ENCODE results near the gene PCNA.
"Not testable (repeated sequence)": the region's sequence is repeated elsewhere in the genome, so short reads cannot be mapped to it uniquely, and the experiment has no call there.

The PCNA gene

DNA sequence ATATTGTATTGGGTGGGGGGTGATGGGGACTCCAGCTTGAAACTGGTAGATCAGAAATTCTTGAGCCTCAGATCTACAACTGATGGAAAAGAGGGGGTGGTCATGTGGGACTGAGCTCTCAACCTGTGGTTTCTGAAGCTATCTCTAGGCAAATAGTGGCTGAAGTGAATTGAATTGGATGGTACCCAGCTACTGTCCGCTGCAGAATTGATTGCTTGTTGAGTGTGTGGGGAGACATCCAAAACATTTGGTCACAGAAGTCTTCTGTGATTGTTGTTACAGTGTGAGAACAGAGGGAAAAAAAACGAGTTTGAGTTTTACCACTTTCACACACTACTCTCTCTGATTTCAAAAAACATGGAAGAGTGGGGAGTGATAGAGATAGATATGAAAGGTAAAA, 21.9 kb upstream of the PCNA start:
- DNase-seq: no peak

DNA sequence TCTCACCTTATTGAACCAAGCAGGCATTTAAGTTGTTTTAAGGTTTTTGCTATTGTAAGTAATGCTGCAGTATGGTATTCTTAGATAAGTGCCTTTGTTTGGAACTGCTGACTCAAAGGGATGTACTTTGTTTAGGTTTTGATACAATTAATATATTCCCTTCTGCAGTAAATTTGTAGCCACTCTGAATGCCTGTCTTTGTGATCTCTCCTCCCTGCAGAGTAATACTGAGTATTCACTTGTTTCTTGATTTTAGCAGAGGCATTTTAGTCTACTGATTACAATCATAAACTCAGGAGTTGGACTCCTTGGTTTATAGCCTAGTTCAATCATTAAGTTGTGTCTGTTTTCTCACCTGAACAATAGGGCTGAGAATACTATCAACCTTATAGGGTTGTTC, 20.4 kb upstream of the PCNA start:
- DNase-seq: no peak

DNA sequence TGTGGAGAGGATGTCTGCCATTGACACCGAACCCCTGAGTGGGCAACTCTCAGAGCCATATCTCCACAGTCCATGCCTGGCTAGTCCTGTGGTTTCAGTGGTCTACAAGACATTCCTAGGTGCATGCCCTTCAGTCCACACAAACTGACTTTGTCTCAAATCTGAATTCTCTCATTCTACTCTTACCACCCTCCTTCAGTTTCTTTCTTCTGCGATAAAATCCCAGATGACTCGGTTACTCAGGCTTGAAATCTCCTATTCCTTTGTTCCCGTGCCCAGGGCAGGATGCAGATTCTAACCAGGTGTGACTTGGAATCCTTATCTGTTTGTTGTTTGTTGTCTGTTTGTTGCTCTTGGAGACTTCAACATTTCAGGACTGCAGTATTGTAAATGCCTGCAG, 16.3 kb upstream of the PCNA start:
- DNase-seq: no peak

DNA sequence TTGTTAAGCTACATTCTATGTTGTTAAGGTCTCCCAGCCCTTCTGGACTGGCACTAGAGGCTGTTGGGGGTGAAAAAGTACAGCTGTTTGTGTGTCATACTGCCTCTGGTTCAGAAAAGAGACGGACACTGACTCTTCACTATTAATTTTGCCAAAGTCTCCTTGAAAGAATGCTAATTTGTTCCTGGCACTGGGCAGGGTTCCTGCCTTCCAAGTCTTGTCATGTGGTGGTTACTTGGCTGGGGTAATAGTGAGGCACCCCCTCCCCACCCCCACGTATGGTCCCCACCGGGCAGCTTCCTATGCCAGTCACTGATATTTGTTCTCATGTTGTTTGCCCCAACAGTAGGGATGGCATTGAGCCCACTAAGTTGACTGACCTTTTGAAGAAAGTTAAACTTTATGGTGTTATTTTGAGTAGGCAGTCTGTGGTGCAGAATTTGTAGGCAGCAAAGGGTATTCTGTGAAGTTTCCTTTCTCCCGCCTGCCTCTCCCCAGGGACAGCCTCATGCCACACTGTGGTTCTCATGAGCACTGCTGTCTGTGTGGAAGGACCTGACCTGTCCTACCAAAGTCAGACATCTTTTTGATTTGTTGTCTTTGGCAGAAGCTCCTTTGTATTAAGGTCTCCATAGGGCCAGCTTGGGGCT, 15.7 kb upstream of the PCNA start:
- no peak for DNase-seq

DNA sequence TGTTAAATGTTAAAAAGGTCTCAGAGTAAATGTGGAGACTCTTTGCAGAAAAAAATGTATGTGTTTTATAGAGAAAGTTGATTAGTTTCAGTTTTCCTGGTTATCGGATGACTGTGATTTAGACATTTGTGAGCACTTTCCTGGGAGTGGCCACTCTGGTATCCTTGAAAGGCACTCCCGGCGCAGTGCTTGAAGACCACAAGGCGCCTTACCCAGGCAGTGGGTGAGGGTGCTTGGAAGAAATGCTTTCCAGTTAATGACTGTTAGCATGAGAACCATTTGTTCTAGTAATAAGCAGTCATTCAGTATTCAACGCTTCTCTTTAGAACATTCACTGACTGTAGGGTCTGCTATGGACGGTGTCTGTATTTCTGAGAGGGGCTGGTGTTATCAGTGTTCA, 14.2 kb upstream of the PCNA start:
- no peak for DNase-seq

DNA sequence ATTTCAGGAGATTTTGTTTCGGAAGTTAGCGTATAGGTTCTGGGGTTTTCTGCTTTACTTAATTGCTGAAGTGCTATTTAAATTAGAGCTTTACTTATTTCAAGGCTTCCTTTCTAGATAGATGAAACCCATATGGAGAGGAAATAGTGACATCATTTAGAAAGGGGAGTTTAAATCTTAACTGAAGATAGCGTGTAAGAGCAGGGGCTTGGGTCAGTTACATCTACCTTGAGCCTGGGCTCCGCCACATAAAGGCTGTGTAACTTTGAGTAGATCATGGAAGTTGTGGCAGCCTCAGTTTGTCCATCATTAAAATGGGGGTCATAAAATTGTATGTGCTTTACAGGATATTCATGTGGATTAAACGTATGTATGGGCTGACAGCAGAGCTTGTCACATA, 11.7 kb upstream of the PCNA start:
- no peak for DNase-seq

DNA sequence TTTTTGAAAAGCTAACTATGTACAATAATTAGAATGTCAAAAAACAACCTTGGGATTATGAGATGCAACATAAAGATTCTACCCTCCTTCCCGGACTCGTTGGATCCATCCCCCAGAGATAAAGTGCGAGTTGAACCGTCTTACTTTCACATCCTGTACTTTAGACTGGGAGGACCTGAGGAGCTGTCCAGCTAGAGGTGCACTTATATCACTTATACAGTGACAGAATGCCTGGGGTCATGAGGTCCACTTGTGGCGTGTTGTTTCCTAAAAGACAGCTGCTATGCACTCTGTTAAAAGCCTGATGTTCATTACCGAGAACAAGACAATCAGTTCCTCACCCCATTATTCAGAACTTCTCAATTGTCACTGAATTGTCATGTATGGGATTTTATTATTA, 9.1 kb upstream of the PCNA start:
- no peak for DNase-seq

DNA sequence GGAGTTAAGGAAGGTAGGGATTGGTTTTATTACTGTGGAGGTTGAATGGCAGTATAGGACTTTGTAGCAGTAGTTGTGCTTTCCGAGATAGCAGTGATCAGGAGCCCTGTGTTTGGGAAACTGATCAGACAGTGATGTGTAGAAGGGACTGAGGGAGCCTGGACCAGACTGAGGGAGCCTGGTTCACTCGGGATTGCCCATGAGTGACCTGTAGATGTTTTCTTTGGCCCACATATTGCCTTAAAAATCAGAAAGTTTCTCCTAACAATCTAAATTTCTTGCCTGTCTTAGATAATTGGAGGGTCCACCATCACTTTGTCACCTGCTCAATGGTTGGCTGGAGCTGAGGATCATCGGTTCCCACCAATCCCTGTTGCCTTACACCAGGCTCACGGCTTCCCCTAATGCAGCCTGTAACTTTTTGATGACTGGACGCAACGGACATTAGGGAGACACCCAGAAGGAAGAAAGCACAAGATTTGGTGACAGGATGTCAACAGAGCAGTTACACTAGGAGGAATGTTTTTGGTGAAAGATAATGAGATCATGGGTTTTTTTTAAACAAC, 8.2 kb upstream of the PCNA start:
- no peak for DNase-seq

DNA sequence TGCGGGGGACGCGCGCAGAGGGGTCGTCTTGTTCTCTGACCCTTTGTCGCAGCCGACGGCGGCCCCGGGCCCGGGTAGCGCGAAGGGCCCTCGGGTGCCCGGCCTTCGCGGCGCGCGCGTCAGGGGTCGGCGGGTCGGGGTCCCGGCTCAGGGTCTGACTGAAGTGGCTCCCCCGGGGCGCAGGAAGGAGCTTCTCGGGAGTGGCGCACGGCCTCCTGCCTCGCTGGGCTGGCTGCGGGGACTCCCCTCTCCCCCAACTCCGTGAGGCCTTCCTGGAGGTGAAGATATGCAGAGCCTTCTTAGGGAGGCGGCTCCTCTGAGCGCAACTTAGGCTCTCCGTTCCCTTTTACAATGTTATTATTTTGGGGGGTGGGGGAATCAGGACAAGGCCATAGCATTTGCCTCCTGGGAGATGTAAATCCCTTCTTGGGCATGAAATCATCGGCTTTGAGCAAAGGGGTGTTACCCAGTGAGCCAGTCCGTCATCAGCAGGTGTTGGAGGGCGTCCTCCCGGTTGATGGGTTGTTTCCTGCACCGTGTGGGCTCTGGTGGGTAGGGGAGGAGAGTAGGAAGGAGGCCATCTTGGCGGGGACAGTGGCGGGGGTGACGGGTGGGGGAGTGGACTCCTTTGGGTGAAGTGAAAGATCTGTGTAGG, 7.6 kb upstream of the PCNA start:
- peak; percentile 56 for DNase-seq

DNA sequence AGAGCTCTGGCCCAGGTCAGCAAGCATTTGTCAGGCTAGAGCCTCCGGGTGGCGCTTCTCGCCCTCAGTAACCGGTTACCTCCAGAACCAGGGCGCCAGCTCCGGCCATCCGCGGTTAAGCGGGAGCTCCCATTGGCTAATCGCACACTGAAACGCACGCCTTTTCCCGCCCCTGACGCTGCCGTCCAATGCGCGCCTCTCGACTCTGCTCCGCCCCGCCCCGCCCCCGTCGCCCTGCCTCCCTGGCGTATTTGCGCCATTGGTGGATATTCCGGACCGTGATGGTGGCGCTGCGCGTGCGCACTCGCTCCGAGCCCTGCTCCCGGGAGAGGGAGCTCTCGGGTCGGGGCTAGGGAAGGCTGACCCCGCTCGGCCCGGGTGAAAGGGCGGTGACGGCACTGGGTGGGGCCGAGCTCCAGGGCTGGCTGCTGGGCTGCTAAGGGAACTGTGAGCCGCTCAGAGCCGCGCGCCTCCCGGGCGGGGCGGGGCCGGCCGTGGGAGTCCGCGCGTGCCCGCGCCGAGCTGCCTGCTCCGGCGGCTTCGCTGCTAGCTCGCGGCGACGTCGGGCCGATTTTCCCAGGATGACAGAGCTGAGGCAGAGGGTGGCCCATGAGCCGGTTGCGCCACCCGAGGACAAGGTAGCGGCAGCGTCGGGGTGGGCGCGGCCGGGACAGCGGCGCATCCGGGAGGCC, 6.9 kb upstream of the PCNA start, which contains the start of gene CDS2:
Gene CDS2 (plus strand): TSS at position 497 of the 692 bp plus-strand sequence. CDS start 85 bp downstream, at position 582.
- peak; percentile 96 for DNase-seq

DNA sequence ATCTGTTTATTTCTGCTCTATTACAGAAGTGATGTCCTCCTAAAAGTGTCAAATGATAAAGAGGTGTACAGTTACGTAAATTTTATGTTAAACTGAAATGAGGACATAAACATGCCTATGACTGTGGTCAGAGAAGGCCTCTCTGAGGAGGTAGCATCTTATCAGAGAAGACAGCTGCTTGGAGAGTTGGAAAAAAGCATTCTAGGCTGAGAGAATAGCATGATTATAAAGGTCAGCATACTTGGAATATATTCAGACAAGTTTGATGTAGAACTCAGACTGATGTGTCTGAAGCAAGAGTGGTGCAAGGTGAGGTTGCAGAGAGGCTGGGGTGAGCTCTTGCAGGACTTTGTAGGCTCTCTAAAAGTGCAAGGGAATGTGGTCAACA, 3.1 kb upstream of the PCNA start:
- no peak for DNase-seq

DNA sequence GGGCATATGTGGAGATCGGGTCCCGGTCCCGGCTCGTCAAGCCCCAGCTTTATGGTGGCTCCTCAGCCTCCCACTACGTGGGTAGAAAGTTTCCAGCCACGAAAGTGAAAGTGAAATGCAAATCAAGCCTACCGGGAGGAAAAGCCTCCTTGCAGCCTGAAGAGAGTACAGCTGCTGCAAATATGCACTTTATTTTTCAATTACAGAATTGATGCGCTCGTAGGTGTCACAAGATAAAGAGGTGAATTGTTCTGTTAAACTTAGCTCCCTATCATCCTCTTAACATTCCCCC, 373 bp upstream of the PCNA start:
- DNase-seq: no peak

DNA sequence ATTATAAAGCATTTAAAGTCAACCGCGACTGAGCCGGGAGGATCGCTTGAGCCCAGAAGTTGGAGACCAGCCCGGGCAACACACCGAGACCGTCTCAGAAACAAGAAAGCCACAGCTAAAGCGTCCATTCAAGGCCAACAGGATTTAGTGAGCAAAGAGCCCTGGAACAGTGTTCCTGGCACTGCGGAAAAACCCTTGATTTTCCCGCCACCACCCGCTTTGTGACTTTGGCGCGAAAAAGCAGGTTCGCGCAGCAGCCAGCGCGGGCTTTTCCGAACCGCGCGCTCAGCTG, 669 bp downstream of the PCNA start:
- no peak for DNase-seq

DNA sequence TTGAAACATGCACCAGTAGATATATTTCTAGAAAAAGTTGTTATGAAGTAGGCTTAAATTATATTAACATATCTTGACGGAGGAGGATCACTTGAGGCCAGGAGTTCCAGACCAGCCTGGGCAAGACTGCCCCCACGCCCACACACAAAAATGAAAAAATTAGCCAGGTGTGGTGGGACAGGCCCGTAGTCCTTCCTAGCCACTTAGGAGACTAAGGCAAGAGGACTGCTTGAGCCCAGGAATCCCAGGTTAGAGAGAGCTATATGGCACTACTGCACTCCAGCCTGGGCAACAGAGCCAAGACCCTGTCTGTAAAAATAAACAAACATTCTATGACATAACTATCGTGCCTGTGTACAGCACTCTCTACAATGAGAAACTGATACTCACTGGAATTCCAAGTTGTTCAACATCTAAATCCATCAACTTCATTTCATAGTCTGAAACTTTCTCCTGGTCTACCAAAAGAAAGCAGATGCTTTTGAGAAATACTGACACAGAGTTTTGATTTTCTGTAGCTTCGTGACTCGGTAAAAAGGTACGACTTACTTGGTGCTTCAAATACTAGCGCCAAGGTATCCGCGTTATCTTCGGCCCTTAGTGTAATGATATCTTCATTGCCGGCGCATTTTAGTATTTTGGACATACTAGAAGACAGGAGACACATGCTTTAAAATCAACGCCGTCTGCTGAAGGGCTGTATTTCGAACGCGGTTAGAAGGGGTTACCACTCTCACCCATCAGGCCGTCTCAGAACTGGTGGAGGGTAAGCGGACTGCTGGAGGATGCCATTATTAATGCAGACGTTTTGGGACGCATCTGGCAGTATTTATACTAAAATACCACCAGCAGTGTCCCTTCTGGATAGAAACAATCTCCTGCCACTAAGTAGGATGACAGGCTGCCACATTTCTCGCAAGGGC, 1.3 kb downstream of the PCNA start:
- no peak for DNase-seq

DNA sequence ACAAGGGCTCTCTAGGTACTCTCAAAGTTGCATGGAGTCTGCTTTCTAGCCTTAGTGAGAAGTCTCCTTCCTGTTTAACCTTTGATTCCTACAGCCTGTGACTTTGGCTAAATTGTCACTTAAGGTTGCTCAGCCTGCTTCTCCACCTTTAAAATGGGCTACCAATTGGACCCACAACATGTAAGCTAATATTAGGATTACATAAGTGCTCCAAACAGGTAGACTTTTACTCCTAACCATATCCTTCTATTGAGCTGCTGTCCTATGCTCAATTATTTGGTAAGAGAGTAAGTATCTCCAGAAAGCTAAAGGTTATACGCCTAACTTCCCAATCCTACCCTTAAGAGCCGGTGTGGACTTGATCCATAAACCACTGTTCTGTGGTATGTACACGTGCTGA, 2.9 kb downstream of the PCNA start:
- no peak for DNase-seq

DNA sequence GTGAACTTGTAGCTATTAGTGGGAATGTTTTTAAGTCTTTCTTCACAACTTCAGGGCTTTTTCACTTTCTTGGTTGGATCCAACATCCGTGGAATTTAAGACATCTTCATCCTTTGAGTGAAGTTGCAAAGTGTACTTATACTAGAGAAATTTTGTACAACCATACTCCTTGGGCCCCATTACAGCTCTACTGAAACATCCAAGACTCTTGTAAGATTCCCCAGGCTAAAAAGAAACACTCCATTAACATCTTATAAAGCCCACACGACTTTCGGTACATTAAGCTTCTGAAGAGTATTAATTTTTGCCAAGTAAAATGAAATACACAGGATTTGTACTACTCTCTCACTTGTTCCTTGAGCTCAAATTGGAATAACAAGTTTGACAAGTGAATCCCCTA, 5.4 kb downstream of the PCNA start:
- DNase-seq: no peak

DNA sequence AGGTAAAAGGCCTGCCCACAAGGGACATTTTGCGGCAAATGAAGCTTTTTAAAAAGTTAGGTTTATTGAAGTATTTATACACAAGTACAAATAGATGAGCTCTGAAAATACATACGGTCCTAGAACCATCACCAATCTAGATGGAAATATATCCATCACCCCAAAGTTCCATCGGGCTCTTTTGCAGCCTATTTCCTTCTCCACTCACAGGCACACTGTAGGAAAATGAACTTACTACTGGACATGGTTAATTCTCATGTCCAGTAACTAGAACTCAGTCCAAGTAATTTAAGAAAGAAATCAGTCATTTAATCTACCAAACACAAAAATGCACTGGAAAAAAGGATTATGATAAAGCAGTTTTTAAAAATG, 6.2 kb downstream of the PCNA start:
- no peak for DNase-seq

DNA sequence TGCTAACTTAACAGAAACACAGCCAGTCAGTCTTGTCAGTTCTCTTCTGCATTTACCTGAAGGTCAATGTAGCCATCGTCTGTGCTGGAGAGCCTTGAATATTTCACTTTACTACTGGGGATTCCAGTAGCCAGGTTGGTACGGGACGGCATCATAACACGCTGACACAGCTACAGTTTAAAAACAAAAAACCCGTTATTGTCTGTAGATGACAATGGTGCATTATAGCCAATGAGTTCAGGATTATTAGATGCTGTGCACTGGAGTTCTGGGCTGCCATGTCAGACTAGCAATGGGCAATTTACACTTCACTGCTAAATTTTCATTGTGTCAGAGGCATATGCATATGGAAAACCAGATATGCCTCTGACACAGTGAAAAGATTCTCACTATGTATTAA, 10.5 kb downstream of the PCNA start:
- DNase-seq: no peak

DNA sequence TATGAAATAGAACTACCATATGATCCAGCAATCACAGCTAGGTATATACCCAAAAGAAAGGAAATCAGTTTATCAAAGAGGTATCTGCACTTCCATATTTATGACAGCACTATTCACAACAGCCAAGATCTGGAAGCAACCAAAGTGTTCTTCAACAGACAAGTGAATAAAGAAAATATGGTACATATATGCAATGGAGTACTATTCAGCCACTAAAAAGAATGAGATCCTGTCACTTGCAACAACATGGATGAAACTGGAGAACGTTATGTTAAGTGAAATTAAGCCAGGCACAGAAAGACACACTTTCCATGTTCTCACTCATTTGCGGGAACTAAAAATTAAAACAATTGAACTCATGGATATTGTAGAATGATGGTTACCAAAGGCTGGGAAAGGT, 15.3 kb downstream of the PCNA start:
- DNase-seq: no peak

DNA sequence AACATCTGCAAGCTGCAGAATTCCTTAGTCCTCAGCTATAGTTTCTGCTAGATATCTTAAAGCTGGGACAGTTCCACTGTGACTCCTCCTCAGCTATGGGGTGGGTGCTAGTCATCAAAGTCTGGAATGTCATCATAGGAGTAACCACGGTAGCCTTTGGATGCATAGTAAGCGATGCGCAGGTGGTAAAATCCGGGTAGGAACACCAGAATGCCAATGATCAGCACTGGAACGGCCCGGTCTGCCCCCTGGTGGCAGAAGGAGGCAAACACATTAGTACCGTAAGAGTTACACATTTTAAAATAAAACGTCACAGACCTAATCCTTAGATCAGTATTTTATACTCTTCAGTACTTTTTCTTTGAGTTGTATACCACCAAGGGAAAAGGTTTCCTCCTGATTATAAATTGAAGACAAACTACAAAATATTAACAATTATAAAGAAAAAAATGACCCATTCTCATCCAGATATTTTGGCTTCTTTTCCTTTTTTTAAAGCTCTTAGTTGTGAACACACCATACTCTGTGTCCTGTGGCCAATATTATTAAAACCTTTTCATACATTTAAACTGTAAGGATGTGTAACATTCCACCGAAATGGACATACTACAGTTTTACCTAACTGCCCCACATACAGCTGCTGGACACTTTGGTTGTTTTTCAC, 18.9 kb downstream of the PCNA start:
- peak; percentile 45 for DNase-seq

DNA sequence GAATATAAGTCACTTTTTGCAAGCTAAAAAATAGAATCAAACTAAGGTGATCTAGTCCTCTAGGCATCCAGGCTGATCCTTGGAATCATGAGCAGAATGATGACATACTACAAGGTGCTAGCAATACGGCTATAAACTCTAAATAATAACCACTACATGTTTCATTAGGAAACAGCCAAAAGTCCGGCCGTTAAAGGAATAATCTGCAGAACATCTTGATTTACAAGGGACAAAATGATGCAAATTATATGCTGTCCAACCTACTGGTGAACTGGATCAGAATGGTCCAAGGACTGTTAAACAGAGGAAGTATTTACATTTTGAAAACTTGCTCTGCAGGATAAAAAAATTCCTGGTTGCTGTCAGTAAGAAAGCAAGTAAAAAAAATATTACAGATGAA, 19.8 kb downstream of the PCNA start:
- not testable (repeated sequence) for DNase-seq

DNA sequence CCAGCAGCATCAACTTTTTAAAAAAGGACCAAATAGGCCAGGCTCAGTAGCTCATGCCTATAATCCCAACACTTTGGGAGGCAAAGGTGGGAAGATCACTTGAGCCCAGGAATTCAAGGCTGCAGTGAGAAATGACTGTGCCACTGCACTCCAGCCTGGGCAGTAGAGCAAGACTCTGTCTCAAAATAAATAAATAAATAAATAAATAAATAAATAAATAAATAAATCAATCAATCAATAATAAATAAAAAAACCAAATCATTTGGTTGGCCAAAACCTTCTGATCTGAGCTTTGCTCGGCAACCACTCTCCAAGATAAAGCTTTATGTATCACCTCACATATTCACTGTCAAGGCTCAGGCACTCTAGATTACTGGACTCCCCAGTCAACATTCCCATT, 20.7 kb downstream of the PCNA start:
- not testable (repeated sequence) for DNase-seq

DNA sequence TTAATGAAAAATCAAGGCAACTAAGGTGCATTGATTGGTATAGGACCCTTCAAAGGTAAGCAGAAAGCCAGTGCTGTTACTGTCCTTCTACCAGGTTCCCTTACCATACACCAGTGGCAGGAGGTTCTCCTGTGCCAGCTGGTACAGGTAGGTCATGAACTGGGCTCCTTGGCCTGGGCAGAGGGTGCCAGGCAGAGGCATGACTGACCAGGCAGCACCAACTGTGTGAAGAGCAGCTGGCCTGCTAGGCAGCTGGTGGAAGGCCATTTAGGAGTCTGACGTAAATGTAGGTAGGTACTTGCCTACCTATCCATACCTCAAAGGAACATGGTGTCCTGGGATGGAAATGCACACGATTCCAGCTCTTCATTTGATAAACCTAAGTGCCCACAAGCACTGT, 23.3 kb downstream of the PCNA start:
- DNase-seq: no peak
